Epithelial cell of proximal tubule (primary cell): ENCODE data around the gene SCTR. TPM values are rescaled to one million over a fixed set of nuclear protein-coding genes. Genes with fewer than 3 reads are reported as not detected.

Experiments
- DNase-seq: peaks from one replicate; pipeline ENCODE4 v3.0.0-alpha.2; 2011; ENCODE audit warnings: low read depth
- H3K4me3 ChIP-seq: 2 replicates; pipeline ENCODE4 v1.5.1; 2011; ENCODE audit warnings: low read depth, mild to moderate bottlenecking, low read length
- total RNA-seq: library from RNA; depleted of rRNA; stranded (reverse); fragments of >200 nt; gene quantifications from 2 replicates; pipeline ENCODE4 v1.2.3, GENCODE V29; 2015
- TF ChIP-seq, protein P1 (sequence below): conservative IDR thresholded peaks from 2 replicates; pipeline ENCODE4 v1.5.1; 2012; ENCODE audit warnings: low read depth, mild to moderate bottlenecking, low read length

The SCTR gene
- total RNA-seq, 1 donor from 2014 or later, result not detected

DNA sequence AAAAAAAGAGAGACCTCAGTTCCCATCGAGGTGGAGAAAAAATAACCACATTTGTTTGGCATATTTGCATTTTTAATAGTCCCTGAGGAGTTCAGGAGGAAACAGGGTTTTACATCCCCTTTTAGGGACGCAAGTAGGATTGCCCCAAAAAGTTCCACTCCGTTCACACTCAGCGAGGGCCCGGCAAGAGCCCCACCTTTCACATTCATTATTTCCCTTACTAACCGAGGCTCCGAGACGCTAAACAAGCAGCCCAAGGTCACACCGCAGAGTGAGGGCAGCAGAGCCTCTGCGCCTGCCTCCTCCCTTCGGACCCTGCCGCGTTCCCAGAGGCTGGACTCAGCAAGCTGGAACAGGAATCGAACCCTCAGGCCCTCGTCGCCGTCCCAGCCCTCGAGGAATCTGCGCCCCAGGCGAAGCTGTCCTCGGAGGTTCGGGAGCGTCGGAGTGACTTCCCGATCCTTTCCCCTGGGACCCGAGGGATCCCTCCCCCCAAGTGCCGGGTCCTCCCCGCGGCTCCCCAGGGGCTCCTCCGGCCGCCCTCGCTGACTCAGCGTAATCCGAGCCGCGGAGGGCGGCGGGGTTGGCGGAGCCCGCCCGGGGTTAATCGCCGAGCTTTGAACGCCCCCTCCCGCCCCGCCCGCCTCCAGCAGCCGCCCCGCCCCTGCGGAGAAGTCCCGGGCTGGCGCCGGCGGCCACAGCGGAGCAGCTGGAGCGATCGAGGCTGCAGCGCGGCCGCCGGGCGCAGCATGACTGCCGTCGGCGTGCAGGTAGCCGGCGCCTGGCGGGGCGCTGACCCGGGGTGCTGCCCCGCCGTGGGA lies 92.9 kb downstream of the SCTR start, which contains the start of gene TMEM37:
TSS of gene TMEM37 (plus strand) at position 700 of the 821 bp plus-strand sequence. CDS start at position 750, 50 bp downstream.
- H3K4me3 ChIP-seq, result peak within 1 kb of the TSS; percentile 63
- TF ChIP-seq, protein P1, sequence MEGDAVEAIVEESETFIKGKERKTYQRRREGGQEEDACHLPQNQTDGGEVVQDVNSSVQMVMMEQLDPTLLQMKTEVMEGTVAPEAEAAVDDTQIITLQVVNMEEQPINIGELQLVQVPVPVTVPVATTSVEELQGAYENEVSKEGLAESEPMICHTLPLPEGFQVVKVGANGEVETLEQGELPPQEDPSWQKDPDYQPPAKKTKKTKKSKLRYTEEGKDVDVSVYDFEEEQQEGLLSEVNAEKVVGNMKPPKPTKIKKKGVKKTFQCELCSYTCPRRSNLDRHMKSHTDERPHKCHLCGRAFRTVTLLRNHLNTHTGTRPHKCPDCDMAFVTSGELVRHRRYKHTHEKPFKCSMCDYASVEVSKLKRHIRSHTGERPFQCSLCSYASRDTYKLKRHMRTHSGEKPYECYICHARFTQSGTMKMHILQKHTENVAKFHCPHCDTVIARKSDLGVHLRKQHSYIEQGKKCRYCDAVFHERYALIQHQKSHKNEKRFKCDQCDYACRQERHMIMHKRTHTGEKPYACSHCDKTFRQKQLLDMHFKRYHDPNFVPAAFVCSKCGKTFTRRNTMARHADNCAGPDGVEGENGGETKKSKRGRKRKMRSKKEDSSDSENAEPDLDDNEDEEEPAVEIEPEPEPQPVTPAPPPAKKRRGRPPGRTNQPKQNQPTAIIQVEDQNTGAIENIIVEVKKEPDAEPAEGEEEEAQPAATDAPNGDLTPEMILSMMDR, result no peak
- no peak for DNase-seq

DNA sequence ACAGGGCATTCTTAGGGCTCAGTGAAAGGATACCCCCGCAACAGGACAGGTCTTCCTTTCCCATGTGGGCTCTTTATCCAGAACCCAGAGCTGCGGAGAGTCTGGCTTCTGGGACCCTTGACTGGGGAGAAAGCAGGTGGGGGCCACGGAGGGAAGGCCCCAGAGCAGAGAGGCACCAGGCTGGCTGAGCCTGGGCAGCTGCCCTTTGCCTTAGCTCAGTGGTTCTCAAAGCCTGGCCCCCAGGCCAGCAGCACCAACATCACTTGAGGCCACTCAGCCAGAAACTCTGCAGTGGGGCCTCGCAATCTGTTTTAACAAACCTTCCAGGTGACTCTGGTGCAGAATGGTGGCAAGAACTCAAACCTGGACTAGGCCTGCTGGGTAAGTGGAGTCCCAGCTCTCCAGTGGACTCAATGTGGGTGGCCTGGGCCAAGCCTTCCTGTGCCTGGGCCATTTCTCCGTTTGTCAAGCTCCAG lies 94.2 kb downstream of the SCTR start:
- TF ChIP-seq, protein P1, result no peak
- no peak for DNase-seq
- H3K4me3 ChIP-seq, result no peak overlapping the region

DNA sequence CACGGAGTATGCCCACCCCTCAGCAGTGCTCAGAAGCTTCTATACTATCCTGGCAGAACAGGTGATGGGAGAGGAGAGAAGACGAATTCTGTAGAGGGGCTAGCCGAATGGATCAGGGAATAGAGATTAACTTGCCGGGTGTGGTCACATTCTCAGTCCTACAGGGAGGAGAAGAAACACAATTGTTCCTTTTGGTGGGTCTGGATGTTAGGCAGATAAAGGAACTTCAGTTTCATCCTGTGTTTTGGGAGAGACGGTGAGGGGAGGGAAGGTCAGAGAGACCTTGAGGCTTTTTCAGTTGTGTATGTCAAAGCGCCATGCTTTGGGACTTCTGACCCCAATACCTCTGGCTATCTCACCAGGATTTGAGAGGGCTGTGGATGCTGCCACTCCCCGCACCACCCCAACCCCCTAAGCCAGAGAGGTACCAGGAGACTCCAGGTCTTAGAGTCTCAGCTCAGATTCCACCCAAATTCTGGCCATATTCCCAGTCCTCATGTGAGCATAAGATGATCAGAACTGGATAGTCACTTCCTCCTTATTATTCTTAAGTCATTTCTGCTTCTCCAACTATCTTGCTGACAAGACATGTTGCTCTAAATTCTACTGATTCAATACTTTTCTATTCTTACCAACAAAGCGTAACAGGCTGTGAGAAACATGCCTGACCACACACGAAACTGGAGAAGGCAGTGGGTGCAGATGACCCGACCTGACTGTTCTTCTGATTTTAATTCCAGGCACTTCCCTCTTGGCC lies 94.9 kb downstream of the SCTR start:
- no peak for DNase-seq
- TF ChIP-seq, protein P1, result no peak
- no peak overlapping the region for H3K4me3 ChIP-seq

DNA sequence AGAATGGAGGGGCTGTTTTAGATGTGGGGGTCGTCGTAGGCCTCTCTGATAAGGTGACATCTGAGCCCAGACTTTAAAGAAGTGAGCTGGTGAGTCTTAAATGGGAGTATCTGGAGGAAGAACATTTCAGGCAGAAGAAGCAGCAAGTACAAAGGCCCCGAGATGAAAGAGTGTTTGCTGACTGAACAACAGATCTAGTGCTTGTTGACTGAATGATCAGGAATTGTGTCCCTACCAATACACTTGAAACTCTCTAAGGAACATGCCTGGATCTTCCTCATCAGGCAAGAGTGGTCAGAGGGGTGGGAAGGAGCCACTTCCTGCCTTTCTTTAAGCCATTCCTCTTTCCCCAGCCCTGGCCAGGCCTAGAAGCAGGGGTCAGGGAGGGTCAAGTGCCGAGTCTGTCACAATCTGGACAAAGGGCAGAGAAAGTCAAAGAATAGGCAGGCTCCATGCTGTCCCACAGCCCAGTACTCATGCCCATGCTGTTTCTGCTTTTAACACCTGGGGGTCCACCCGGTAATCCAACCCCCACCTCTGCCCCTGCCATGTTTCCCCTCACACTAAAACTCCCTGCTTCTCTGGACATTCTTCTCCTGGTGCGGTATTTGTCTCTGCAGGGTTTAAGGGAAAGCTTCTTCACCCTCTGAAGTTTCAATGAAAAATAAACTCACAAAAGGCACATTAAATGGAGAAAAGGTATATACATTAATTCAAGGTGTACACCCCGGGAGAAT lies 95.6 kb downstream of the SCTR start:
- TF ChIP-seq, protein P1, result no peak
- no peak for DNase-seq
- no peak overlapping the region for H3K4me3 ChIP-seq

DNA sequence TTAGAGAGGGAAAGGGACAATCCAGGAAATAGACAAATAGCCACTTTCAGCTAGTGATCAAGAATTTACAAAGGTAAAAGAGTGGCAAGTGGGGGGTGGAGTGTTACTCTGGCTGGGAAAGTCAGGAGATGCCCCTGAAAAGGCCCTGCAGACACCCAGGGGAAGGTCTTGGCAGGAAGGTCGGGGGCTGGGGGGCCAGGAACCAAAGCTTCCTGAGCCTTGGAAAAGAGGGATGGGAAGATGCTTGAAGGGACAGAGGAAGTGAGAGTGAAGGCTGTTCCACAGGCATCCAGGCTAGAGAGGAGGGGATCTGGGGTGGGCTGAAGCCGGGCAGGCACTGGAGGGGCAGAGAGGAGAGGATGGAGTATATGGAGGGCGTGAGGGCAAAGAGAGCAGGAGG lies 96.5 kb downstream of the SCTR start:
- H3K4me3 ChIP-seq, result no peak overlapping the region
- DNase-seq, result no peak
- TF ChIP-seq, protein P1, result no peak

DNA sequence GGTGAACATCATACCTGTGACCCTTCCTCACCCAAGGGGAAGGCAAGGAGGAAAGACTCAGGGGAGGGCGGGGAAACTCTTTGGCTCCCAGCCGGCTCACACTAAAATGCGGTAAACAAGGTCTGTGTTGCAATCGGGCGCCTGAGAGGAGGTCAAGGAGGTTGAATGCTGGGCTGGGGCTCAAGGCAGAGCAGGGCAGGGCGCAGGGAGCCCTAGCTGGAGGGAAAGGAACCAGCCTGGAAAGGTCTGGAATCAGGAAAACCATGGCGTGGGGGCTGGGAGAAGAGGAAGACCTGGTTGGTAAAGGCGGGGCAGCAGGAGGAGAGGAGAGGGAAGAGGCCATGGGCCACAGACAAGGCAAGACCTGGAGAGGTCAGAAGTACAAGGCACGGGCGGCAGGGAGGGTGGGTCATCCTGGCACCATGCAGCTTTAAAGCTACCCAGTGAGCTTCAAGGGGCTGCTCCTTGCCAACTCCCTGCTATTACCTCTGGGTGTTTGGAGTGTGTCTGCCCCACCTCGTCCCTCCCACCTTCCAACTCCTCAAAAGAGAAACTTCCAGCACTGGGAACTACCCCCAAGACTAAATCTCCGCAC lies 97.4 kb downstream of the SCTR start:
- TF ChIP-seq, protein P1, result no peak
- DNase-seq, result no peak
- no peak overlapping the region for H3K4me3 ChIP-seq
